OCI-LY1 (cell line): ENCODE results near the gene HDAC1.

Source experiments
- H2AFZ ChIP-seq: fragments of 200-600 bp; sonication (generic), shearing (Covaris generic); 2 replicates; pipeline ENCODE4 v1.6.0; 2014; ENCODE audit warnings: antibody characterized with exemption, mild to moderate bottlenecking, low read length
- H3F3A ChIP-seq: fragments of 200-600 bp; sonication (generic), shearing (Covaris generic); 2 replicates; pipeline ENCODE4 v1.6.0; 2014; ENCODE audit warnings: mild to moderate bottlenecking, antibody characterized with exemption, low read length, moderate library complexity; ENCODE audit not compliant: insufficient read depth
- H3K27ac ChIP-seq: fragments of 200-600 bp; sonication (generic); 2 replicates; pipeline ENCODE4 v1.5.1; 2014; ENCODE audit warnings: low read length, mixed run types, mild to moderate bottlenecking, low read depth; ENCODE audit not compliant: poor library complexity, severe bottlenecking
- H3K27me3 ChIP-seq: fragments of 200-600 bp; sonication (generic); 2 replicates; pipeline ENCODE4 v1.6.0; 2014; ENCODE audit warnings: antibody characterized with exemption, mild to moderate bottlenecking, low read length, moderate library complexity; ENCODE audit not compliant: insufficient read depth
- H3K36me3 ChIP-seq: fragments of 200-600 bp; sonication (generic); 2 replicates; pipeline ENCODE4 v1.6.1; 2014; ENCODE audit warnings: mild to moderate bottlenecking, antibody characterized with exemption, low read length, moderate library complexity, mixed read lengths; ENCODE audit not compliant: insufficient read depth
- H3K4me1 ChIP-seq: fragments of 200-600 bp; sonication (generic); 2 replicates; pipeline ENCODE4 v1.5.1; 2014; ENCODE audit warnings: mild to moderate bottlenecking, low read length, moderate library complexity; ENCODE audit not compliant: insufficient read depth, severe bottlenecking
- H3K4me2 ChIP-seq: fragments of 200-600 bp; sonication (generic), shearing (Covaris generic); 2 replicates; pipeline ENCODE4 v1.6.1; 2014; ENCODE audit warnings: low read length
- H3K4me3 ChIP-seq: fragments of 200-600 bp; sonication (generic); 2 replicates; pipeline ENCODE4 v1.5.1; 2014; ENCODE audit warnings: low read length, low read depth, mild to moderate bottlenecking, mixed read lengths; ENCODE audit not compliant: poor library complexity, severe bottlenecking
- H3K79me2 ChIP-seq: fragments of 200-600 bp; shearing (Covaris generic); 2 replicates; pipeline ENCODE4 v1.6.1; 2016; ENCODE audit warnings: mixed run types, low read length, mixed read lengths; ENCODE audit not compliant: insufficient read depth
- H3K9ac ChIP-seq: fragments of 200-600 bp; sonication (generic), shearing (Covaris generic); 2 replicates; pipeline ENCODE4 v1.6.1; 2014; ENCODE audit warnings: mild to moderate bottlenecking, low read length, mixed read lengths
- H3K9me2 ChIP-seq: fragments of 200-600 bp; sonication (generic), shearing (Covaris generic); 2 replicates; pipeline ENCODE4 v1.6.1; 2014; ENCODE audit warnings: low read depth, mild to moderate bottlenecking, low read length, mixed read lengths
- H3K9me3 ChIP-seq: fragments of 200-600 bp; shearing (Covaris generic); 2 replicates; pipeline ENCODE4 v1.6.1; 2014; ENCODE audit warnings: low read length, mixed read lengths
- H4K20me1 ChIP-seq: fragments of 200-600 bp; sonication (generic), shearing (Covaris generic); 2 replicates; pipeline ENCODE4 v1.6.0; 2016; ENCODE audit warnings: mild to moderate bottlenecking, low read length; ENCODE audit not compliant: insufficient read depth
- EZH2 ChIP-seq: fragments of 200-600 bp; sonication (generic), shearing (Covaris generic); IDR thresholded peaks from 2 replicates; pipeline ENCODE4 v1.8.0; 2017; ENCODE audit warnings: borderline replicate concordance, mixed run types, mild to moderate bottlenecking, antibody characterized with exemption, low read length, moderate library complexity, mixed read lengths
- TF ChIP-seq, protein P1 (sequence below): fragments of 200-600 bp; sonication (generic), shearing (Covaris generic); IDR thresholded peaks from 2 replicates; pipeline ENCODE4 v1.5.1; 2017; ENCODE audit warnings: mild to moderate bottlenecking, antibody characterized with exemption, low read length, moderate library complexity, mixed read lengths

HDAC1 gene

GRCh38 chr1:32377541-32378220 is 85.8 kb downstream of the HDAC1 start:
- Histone ChIP-seq H3K36me3 (peaks cover 90% of the 10 kb centered on the region), H3K9me3 (no peaks in the 10 kb centered on the region), H3K9me2 (no peaks in the 10 kb centered on the region), H3K9ac (no peak overlapping the region), H3K4me3 (no peak overlapping the region), H3K79me2 (no peaks in the 10 kb centered on the region), H2AFZ (no peak overlapping the region), H3F3A (no peaks in the 10 kb centered on the region), H4K20me1 (no peaks in the 10 kb centered on the region), H3K4me1 (no peaks in the 10 kb centered on the region), H3K27ac (no peak overlapping the region), H3K27me3 (no peaks in the 10 kb centered on the region), H3K4me2 (no peak overlapping the region)
- TF ChIP-seq EZH2: no peak
- TF ChIP-seq, protein P1, sequence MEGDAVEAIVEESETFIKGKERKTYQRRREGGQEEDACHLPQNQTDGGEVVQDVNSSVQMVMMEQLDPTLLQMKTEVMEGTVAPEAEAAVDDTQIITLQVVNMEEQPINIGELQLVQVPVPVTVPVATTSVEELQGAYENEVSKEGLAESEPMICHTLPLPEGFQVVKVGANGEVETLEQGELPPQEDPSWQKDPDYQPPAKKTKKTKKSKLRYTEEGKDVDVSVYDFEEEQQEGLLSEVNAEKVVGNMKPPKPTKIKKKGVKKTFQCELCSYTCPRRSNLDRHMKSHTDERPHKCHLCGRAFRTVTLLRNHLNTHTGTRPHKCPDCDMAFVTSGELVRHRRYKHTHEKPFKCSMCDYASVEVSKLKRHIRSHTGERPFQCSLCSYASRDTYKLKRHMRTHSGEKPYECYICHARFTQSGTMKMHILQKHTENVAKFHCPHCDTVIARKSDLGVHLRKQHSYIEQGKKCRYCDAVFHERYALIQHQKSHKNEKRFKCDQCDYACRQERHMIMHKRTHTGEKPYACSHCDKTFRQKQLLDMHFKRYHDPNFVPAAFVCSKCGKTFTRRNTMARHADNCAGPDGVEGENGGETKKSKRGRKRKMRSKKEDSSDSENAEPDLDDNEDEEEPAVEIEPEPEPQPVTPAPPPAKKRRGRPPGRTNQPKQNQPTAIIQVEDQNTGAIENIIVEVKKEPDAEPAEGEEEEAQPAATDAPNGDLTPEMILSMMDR: no peak

DNA sequence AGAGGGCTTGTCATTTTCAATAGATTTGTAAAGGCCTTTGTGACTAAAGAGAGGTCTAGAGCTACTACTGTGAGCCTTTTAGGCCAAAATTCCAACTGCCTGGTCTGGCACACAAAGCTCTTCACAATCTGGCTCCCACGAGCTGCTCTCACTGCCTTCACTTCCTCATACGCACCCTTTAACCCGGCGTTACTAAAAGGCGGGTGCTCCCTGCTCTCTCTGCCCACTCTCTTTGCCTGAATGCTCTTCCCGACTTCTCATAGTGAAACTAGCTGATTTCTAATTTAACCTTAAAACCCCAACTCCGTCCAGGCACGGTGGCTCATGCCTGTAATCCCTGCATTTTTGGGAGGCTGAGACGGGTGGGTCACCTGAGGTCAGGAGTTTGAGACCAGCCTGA is 88.2 kb downstream of the HDAC1 start:
- H3K4me1 ChIP-seq: no peaks in the 10 kb centered on the region
- H3K9me2 ChIP-seq: no peaks in the 10 kb centered on the region
- no peaks in the 10 kb centered on the region for H3F3A ChIP-seq
- H3K4me3 ChIP-seq: no peak overlapping the region
- TF ChIP-seq, protein P1: no peak
- TF ChIP-seq EZH2: no peak
- H3K9ac ChIP-seq: no peak overlapping the region
- H3K27ac ChIP-seq: no peak overlapping the region
- H3K79me2 ChIP-seq: no peaks in the 10 kb centered on the region
- H3K4me2 ChIP-seq: no peak overlapping the region
- H3K9me3 ChIP-seq: no peaks in the 10 kb centered on the region
- H3K27me3 ChIP-seq: no peaks in the 10 kb centered on the region
- no peaks in the 10 kb centered on the region for H4K20me1 ChIP-seq
- H2AFZ ChIP-seq: no peak overlapping the region
- H3K36me3 ChIP-seq: peaks cover 92% of the 10 kb centered on the region
